ENCODE measurements around the gene BPIFB4.
"Not testable (repeated sequence)": the region's sequence is repeated elsewhere in the genome, so short reads cannot be mapped to it uniquely, and the experiment has no call there.

BPIFB4 gene

DNA sequence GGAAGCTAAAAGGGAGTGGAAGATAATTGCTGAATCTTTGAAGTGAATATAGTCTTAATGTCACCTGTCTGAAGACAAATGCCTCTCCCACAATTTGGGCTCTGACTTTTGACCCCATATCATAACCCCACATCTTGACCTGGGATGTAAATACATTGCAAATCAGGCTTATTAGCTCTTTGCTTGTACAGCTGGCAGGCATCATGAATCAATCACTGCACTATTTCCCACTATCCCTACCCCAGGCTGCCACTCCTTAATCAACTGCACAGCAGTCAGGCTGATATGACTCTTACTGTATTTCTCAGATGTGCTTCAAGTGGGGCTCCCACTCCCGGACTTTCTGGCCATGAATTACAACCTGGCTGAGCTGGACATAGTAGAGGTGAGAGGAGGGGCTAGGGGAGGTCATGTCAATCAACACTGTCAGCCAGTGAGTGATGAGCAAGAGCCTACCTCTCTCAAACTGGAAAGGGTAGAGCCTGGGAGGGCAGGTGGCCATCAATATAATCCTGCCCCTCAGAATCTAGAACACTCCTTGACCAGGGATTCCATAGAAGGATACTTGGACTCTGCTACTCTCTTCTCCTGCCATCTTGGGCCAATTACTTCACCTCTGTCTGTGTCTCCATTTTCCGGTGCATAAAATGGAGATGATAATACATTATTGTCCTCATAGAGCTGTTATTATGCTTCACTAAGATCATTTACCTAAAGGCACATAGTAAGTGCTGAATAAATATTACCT lies 36.3 kb upstream of the BPIFB4 start:
- no peak for DNase-seq (ENCODE audit: low read depth)
- TF ChIP-seq POLR2A (IDR thresholded peaks at IDR 0.05; ENCODE audit: extremely low read depth, insufficient read length) (no peak), MYC (IDR thresholded peaks at IDR 0.05; ENCODE audit: low read depth, low read length) (no peak)
- TF ChIP-seq, protein P1, sequence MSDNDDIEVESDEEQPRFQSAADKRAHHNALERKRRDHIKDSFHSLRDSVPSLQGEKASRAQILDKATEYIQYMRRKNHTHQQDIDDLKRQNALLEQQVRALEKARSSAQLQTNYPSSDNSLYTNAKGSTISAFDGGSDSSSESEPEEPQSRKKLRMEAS (IDR thresholded peaks at IDR 0.05; ENCODE audit: low read depth, low read length): no peak
- TF ChIP-seq, protein P2, sequence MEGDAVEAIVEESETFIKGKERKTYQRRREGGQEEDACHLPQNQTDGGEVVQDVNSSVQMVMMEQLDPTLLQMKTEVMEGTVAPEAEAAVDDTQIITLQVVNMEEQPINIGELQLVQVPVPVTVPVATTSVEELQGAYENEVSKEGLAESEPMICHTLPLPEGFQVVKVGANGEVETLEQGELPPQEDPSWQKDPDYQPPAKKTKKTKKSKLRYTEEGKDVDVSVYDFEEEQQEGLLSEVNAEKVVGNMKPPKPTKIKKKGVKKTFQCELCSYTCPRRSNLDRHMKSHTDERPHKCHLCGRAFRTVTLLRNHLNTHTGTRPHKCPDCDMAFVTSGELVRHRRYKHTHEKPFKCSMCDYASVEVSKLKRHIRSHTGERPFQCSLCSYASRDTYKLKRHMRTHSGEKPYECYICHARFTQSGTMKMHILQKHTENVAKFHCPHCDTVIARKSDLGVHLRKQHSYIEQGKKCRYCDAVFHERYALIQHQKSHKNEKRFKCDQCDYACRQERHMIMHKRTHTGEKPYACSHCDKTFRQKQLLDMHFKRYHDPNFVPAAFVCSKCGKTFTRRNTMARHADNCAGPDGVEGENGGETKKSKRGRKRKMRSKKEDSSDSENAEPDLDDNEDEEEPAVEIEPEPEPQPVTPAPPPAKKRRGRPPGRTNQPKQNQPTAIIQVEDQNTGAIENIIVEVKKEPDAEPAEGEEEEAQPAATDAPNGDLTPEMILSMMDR (IDR thresholded peaks at IDR 0.05; ENCODE audit: low read depth, low read length): no peak
- H3K4me3 ChIP-seq (ENCODE audit: low read depth, low read length): no peak overlapping the region

DNA sequence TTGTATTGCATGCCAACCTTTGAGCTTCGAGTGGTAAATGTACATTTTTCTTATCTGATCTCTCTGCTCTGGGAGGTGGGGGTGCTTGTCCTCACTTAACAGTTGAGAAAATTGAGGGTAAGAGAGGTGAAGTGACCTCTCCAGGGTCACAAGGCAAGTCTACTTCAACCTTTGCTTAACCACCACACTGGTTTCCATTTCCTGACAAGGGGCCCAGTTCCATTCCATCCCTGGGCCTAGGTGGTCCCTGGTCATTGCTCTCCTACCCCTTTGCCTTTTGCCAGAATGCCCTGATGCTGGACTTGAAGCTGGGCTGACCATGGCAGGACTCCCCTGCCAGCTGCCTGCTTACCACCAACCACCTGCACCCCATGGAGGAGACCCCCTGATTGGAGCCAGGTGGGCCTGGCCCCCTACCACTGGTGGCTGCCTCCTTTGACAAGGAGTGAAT lies 35.7 kb upstream of the BPIFB4 start:
- TF ChIP-seq, protein P2 (IDR thresholded peaks at IDR 0.05; ENCODE audit: low read depth, low read length): no peak
- TF ChIP-seq, protein P1 (IDR thresholded peaks at IDR 0.05; ENCODE audit: low read depth, low read length): no peak
- TF ChIP-seq MYC (IDR thresholded peaks at IDR 0.05; ENCODE audit: low read depth, low read length) (no peak), POLR2A (IDR thresholded peaks at IDR 0.05; ENCODE audit: extremely low read depth, insufficient read length) (no peak)
- no peak overlapping the region for H3K4me3 ChIP-seq (ENCODE audit: low read depth, low read length)
- no peak for DNase-seq (ENCODE audit: low read depth)

DNA sequence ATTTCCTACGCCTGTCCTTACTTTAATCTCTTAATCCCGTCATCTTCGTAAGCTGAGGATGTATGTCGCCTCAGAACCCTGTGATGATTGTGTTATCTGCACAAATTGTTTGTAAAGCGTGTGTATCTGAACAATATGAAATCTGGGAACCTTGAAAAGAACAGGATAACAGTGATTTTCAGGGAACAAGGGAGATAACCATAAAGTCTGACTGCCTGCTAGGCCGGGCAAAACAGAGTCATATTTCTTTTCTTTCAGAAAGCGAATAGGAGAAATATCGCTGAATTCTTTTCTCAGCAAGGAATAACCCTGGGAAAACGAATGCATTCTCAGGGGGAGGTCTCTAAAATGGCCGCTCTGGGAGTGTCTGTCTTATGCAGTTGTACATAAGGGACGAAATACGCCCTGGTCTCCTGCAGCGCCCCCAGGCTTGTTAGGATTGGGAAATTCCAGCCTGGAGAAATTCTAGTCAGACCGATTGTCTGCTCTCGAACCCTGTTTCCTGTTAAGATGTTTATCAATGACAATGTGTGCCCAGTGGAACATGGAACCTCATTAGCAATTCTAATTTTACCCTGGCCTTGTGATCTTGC lies 34.2 kb upstream of the BPIFB4 start:
- not testable (repeated sequence) for DNase-seq (ENCODE audit: low read depth); H3K4me3 ChIP-seq (ENCODE audit: low read depth, low read length)

DNA sequence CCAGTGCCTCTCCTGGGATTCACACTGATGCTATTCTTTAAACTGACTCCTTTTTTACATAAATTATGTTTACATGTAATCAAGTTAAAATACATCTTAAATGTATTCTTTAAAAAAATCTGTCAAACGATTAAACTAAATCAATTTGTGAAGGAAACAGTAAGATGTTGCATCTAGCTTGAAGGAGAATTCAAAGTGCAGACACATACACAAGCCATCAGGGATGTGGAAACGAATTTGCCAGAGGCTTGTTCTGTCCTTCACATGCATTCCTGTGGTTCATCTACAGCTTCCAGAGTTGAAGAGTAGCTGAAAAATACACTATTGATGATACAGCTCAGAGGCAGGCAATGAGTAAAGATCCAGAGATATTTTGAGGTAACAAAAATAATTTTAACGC lies 33.0 kb upstream of the BPIFB4 start:
- DNase-seq (ENCODE audit: low read depth): no peak
- TF ChIP-seq POLR2A (IDR thresholded peaks at IDR 0.05; ENCODE audit: extremely low read depth, insufficient read length) (no peak), MYC (IDR thresholded peaks at IDR 0.05; ENCODE audit: low read depth, low read length) (no peak)
- TF ChIP-seq, protein P2 (IDR thresholded peaks at IDR 0.05; ENCODE audit: low read depth, low read length): no peak
- TF ChIP-seq, protein P1 (IDR thresholded peaks at IDR 0.05; ENCODE audit: low read depth, low read length): no peak
- H3K4me3 ChIP-seq (ENCODE audit: low read depth, low read length): no peak overlapping the region

DNA sequence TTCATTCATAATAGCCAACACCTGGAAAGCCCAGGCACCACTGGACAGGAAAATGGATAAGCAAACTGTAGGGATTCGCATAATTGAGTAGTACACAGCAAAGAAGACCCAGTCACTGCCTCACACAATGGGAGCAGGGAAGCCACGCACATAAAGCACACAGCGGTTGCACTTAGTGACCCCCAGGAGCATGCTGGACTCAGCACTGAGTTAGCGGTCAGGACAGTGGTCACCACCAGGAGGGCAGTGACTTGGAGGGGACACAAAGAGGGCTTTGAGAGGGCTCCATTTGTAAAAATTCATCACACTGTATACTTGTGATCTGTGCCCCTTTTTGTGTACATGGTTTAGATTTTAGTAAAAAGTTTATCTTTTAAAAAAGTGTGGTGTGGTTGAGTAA lies 28.1 kb upstream of the BPIFB4 start:
- DNase-seq (ENCODE audit: low read depth): no peak
- TF ChIP-seq, protein P1 (IDR thresholded peaks at IDR 0.05; ENCODE audit: low read depth, low read length): no peak
- TF ChIP-seq POLR2A (IDR thresholded peaks at IDR 0.05; ENCODE audit: extremely low read depth, insufficient read length) (no peak), MYC (IDR thresholded peaks at IDR 0.05; ENCODE audit: low read depth, low read length) (no peak)
- TF ChIP-seq, protein P2 (IDR thresholded peaks at IDR 0.05; ENCODE audit: low read depth, low read length): no peak

DNA sequence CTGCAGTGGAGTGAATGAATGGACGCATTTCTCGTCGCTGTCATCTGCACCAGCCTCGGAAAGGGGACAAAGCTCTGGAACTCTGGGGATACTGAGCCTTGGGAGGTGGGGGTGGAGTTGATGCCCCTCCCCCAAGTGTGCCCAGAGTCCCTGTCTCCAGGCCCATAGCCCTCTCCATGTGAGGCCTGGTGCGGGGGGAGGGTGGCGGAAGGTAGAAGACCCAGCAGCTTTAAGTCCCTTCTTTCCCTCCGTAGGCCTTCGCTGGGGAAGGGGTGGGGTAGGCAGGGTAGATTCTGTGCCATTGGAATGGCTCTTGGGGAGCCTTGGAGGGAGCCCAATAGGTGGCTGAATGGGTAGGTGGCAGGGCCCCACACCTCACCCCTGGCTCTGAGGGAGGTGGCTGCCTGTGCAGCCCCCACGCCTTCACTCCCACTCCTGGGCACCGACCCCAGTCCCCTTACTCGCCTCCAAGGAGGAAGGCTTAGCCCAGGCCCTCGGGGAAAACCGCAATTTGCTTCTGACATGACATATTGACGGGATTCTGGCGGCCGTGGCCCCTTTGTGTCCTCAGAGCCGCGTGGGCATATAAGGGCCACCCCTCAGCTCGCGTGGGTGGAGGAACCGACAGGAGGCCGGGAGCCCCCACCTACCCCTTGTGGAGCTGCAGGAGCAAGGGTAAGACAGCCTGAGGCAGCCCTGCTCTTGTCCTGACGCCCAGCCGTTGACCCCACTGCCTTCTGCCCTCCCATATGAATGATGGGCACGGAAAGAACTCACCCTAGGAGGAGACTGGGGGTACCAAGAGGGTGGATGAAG lies 25.9 kb upstream of the BPIFB4 start, which contains the start of gene BPIFB3:
Gene BPIFB3 (plus strand): TSS at position 613 of the 816 bp plus-strand sequence. CDS start 1,533 bp downstream, outside the sequence.
- TF ChIP-seq, protein P2 (IDR thresholded peaks at IDR 0.05; ENCODE audit: low read depth, low read length): no peak
- TF ChIP-seq MYC (IDR thresholded peaks at IDR 0.05; ENCODE audit: low read depth, low read length) (no peak), POLR2A (IDR thresholded peaks at IDR 0.05; ENCODE audit: extremely low read depth, insufficient read length) (no peak)
- TF ChIP-seq, protein P1 (IDR thresholded peaks at IDR 0.05; ENCODE audit: low read depth, low read length): no peak
- no peak within 1 kb of the TSS for H3K4me3 ChIP-seq (ENCODE audit: low read depth, low read length)
- no peak for DNase-seq (ENCODE audit: low read depth)

More for the DNA sequence above, 28.1 kb upstream of the BPIFB4 start:
- no peak overlapping the region for H3K4me3 ChIP-seq (ENCODE audit: low read depth, low read length)
